Measurements from ENCODE around the gene APOLD1.

Gene APOLD1

GRCh38 chr12:12770262-12770661, 15.2 kb upstream of the APOLD1 start:
- H3K4me3 ChIP-seq (ENCODE audit: low read depth, low read length) = no peak overlapping the region
- no peak for TF ChIP-seq CTCF (IDR thresholded peaks at IDR 0.05; ENCODE audit: borderline replicate concordance, insufficient read depth, low read depth, low read length)

- H3K4me3 ChIP-seq (ENCODE audit: low read depth, low read length) = no peak overlapping the region
- no peak for TF ChIP-seq CTCF (IDR thresholded peaks at IDR 0.05; ENCODE audit: borderline replicate concordance, insufficient read depth, low read depth, low read length)
These were observed 10.7 kb upstream of the APOLD1 start for GRCh38 chr12:12774791-12775190.

- H3K4me3 ChIP-seq (ENCODE audit: low read depth, low read length) = no peak overlapping the region
- TF ChIP-seq CTCF (IDR thresholded peaks at IDR 0.05; ENCODE audit: borderline replicate concordance, insufficient read depth, low read depth, low read length) = no peak
These were observed 9.2 kb upstream of the APOLD1 start for GRCh38 chr12:12776261-12776660.

- no peak for TF ChIP-seq CTCF (IDR thresholded peaks at IDR 0.05; ENCODE audit: borderline replicate concordance, insufficient read depth, low read depth, low read length)
- no peak overlapping the region for H3K4me3 ChIP-seq (ENCODE audit: low read depth, low read length)
These were observed 8.4 kb upstream of the APOLD1 start for GRCh38 chr12:12777092-12777491.

- no peak for TF ChIP-seq CTCF (IDR thresholded peaks at IDR 0.05; ENCODE audit: borderline replicate concordance, insufficient read depth, low read depth, low read length)
- H3K4me3 ChIP-seq (ENCODE audit: low read depth, low read length) = no peak overlapping the region
These were observed 6.5 kb upstream of the APOLD1 start for GRCh38 chr12:12779007-12779406.

GRCh38 chr12:12779529-12779928, 5.9 kb upstream of the APOLD1 start:
- no peak overlapping the region for H3K4me3 ChIP-seq (ENCODE audit: low read depth, low read length)
- no peak for TF ChIP-seq CTCF (IDR thresholded peaks at IDR 0.05; ENCODE audit: borderline replicate concordance, insufficient read depth, low read depth, low read length)

GRCh38 chr12:12784116-12784515, 1.3 kb upstream of the APOLD1 start:
- no peak overlapping the region for H3K4me3 ChIP-seq (ENCODE audit: low read depth, low read length)
- TF ChIP-seq CTCF (IDR thresholded peaks at IDR 0.05; ENCODE audit: borderline replicate concordance, insufficient read depth, low read depth, low read length) = no peak

Measured in GM12875 (cell line).